Cardiac fibroblast (primary cell): ENCODE data around the gene NKAIN2.

Experiments used
- DNase-seq, 2 donors: peaks; one replicate each; pipeline versions ENCODE4 v3.0.0 to v3.0.0-alpha.2; 2010; ENCODE audit warnings: low read depth in 2 of 2
- H3K4me3 ChIP-seq, 2 donors: replicated peaks in 1 of 2; 1 replicate in 1 of 2; 2 replicates in 1 of 2; pipeline ENCODE4 v1.5.1; 2011; ENCODE audit warnings: low read depth in 2 of 2, low read length in 2 of 2, mild to moderate bottlenecking in 2 of 2, moderate library complexity in 1 of 2
- TF ChIP-seq, protein P1 (sequence below): IDR thresholded peaks from one replicate; pipeline ENCODE4 v1.5.1; 2011; ENCODE audit warnings: low read depth, mild to moderate bottlenecking, low read length, inconsistent platforms

NKAIN2 gene

DNA sequence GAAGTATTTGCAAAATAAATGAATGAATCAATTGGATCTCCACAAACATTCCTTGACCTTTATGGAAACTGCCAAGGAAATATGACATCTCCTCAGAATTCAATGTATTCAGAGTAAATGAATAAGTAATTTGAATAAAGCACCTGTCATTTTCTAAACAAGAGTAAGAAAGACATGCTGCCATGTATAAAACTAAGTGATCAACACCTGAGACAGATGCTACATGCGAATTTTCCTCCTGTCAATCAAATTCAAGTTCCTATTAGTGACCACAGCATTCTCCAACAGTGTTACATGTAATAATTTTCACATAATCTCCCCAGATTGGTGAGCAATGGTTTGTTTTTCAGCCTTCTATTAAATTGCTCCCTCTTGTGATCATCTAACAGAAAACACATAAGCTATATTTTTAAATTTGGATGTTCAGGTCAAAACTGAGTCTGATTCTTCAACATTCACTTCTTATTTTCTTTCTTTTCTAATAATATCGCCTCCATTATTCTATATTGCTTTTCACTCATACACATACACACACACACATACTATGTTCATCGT is 995.4 kb downstream of the NKAIN2 start:
- DNase-seq, result peak; percentile 1 to 8
- TF ChIP-seq, protein P1, sequence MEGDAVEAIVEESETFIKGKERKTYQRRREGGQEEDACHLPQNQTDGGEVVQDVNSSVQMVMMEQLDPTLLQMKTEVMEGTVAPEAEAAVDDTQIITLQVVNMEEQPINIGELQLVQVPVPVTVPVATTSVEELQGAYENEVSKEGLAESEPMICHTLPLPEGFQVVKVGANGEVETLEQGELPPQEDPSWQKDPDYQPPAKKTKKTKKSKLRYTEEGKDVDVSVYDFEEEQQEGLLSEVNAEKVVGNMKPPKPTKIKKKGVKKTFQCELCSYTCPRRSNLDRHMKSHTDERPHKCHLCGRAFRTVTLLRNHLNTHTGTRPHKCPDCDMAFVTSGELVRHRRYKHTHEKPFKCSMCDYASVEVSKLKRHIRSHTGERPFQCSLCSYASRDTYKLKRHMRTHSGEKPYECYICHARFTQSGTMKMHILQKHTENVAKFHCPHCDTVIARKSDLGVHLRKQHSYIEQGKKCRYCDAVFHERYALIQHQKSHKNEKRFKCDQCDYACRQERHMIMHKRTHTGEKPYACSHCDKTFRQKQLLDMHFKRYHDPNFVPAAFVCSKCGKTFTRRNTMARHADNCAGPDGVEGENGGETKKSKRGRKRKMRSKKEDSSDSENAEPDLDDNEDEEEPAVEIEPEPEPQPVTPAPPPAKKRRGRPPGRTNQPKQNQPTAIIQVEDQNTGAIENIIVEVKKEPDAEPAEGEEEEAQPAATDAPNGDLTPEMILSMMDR, result no peak
- H3K4me3 ChIP-seq, result no peak overlapping the region

- no peak for DNase-seq
- TF ChIP-seq, protein P1, result no peak
Observed at GRCh38 chr6:124799638-124800037, 996.0 kb downstream of the NKAIN2 start.

DNA sequence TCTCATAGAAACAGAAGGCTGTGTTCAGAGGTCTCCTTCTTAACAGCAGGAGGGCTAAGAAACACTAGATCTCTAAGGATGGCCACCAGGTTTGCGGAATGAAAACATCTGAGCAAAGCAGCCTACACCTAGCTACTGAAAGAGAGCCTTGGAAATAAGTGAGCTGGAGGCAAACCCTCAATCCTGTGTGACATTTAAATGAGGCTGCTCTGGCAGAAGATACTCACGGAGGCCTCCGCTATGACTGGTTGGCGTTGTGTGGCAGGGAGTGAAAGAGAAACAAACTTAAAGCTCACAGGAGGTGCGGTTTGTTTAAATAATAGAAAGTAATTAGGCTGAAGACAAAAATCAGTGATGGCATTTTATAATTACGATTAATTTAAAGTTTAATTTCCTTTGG is 996.6 kb downstream of the NKAIN2 start:
- DNase-seq, result no peak
- TF ChIP-seq, protein P1, result no peak
- no peak overlapping the region for H3K4me3 ChIP-seq

More at GRCh38 chr6:124799638-124800037, 996.0 kb downstream of the NKAIN2 start:
- no peak overlapping the region for H3K4me3 ChIP-seq

GRCh38 chr6:124812067-124812466 is 1008.4 kb downstream of the NKAIN2 start:
- no peak for DNase-seq
- H3K4me3 ChIP-seq, result no peak overlapping the region
- TF ChIP-seq, protein P1, result no peak

DNA sequence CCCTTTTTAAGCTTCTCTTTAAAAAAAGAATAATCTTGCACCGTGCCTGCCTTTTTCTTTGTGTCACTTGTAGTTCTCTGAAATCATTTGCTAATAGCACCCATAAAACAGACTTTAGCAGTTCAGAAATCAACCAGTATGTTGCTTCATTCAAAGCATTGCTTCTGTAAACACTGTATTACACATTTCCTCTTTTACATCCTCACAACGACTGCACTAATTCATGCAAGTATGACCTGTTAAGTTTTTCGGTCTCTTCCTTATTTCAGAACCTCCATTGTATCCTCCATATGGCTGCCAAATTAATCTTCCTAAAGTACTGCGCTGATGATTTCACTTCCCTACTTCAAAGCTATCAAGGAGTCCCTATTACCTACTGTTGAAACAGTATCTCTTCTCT is 1015.7 kb downstream of the NKAIN2 start:
- TF ChIP-seq, protein P1, result no peak
- DNase-seq, result no peak
- H3K4me3 ChIP-seq, result no peak overlapping the region

DNA sequence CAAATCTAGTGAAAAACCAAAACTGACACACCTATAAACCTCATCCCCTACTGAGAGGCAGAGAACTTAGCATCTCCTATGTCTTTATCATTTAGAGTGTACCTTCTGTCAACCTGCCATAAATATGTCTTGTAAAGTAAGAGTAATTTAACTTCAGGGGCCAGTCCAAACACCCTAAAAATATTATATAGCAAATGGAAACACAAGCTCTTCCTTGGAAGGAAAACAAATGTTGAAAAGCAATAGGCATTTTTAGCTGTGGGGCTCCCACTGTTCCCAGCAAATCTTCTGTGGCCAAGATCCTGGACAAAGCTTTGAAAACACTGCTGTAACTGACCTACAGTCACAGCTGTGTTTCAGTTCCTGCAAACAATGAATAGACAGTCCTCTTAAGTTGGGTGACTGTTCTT is 1018.5 kb downstream of the NKAIN2 start:
- H3K4me3 ChIP-seq, result no peak overlapping the region
- TF ChIP-seq, protein P1, result no peak
- no peak for DNase-seq

- no peak for DNase-seq
- TF ChIP-seq, protein P1, result no peak
- H3K4me3 ChIP-seq, result no peak overlapping the region
Observed at GRCh38 chr6:124822721-124823120, 1019.1 kb downstream of the NKAIN2 start.
